ENCODE data around the gene SCGB1A1.

DNA sequence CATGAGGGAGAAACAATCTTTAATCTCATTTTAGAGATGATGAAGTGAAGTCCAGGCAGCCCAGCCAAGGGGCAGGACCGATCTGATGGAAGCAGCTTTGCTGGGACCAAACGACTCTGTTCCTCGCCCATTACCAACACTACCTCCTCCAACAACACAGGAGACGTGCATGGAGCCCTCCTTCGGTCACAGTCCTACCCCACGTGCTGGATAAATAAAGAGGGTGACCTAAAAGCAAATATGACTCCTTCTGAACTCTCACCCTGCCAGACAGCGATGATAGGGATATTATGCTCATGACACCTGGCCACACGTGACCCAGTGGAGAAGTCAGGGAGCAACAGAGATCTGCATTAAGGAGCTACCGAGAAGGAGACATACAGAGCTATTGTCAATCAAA lies 26.0 kb downstream of the SCGB1A1 start:
- TF ChIP-seq CTCF (IDR thresholded peaks at IDR 0.05) (no peak), ZFX (IDR thresholded peaks at IDR 0.05; ENCODE audit: borderline replicate concordance) (no peak)
